Ovary (tissue), 3 donors: ENCODE data around the gene MYOZ2.

Experiments used
- EP300 ChIP-seq: sonication (generic); formaldehyde crosslinking; IDR thresholded peaks from one replicate; pipeline ENCODE4 v1.6.1; 2017; ENCODE audit warnings: antibody characterized with exemption
- TF ChIP-seq, protein P1 (sequence below), 3 donors: fragments of 450-650 bp in 2 of 3; fragments of 200-600 bp in 1 of 3; IDR thresholded peaks; one replicate each; pipeline versions ENCODE4 v1.5.1 to v1.8.0; 2016 to 2022; ENCODE audit warnings: antibody characterized with exemption in 3 of 3, mild to moderate bottlenecking in 1 of 3
- donor health status: DM: no; HTN: no; CAD: no.

DNA sequence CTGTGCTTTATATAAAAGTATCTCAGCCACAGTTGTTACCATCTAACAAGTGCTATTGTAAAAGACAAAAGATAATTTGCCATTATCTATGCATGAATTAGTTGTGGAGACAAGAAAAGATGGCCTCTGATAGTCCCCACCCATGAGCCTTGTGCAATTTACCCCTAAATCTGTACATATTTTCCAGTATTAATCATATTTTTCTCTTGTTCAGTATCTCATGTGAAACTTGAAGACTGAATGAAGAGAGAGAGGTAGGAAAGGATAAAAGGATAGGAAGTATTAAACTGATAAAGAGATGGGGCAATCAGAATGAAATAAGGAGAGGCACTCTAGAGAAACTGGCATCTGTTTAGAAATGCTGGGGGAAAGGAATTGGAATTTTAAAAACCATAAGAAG, 3.7 kb downstream of the MYOZ2 start:
- TF ChIP-seq, protein P1, sequence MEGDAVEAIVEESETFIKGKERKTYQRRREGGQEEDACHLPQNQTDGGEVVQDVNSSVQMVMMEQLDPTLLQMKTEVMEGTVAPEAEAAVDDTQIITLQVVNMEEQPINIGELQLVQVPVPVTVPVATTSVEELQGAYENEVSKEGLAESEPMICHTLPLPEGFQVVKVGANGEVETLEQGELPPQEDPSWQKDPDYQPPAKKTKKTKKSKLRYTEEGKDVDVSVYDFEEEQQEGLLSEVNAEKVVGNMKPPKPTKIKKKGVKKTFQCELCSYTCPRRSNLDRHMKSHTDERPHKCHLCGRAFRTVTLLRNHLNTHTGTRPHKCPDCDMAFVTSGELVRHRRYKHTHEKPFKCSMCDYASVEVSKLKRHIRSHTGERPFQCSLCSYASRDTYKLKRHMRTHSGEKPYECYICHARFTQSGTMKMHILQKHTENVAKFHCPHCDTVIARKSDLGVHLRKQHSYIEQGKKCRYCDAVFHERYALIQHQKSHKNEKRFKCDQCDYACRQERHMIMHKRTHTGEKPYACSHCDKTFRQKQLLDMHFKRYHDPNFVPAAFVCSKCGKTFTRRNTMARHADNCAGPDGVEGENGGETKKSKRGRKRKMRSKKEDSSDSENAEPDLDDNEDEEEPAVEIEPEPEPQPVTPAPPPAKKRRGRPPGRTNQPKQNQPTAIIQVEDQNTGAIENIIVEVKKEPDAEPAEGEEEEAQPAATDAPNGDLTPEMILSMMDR (IDR thresholded peaks at IDR 0.05), result no peak
- no peak for TF ChIP-seq EP300
